H9 (cell line): Measurements from ENCODE around the gene NPHP4. TPM values are rescaled to one million over a fixed set of nuclear protein-coding genes. Genes with fewer than 3 reads are reported as not detected.

Source experiments
- DNase-seq: peaks from one replicate; pipeline ENCODE4 v3.0.0-alpha.2; 2017
- H2AFZ ChIP-seq: one replicate; pipeline ENCODE4 v1.6.1; 2013; ENCODE audit warnings: mild to moderate bottlenecking, low read length, control low read depth, moderate library complexity
- H2AK5ac ChIP-seq: 2 replicates; pipeline ENCODE4 v1.6.1; 2013; ENCODE audit warnings: low read length, control low read depth, mixed read lengths; ENCODE audit not compliant: insufficient read length
- H2BK120ac ChIP-seq: one replicate; pipeline ENCODE4 v1.6.1; 2013; ENCODE audit warnings: low read depth, mild to moderate bottlenecking, low read length, control low read depth, inconsistent platforms; ENCODE audit not compliant: poor library complexity, severe bottlenecking
- H2BK12ac ChIP-seq: 2 replicates; pipeline ENCODE4 v1.6.1; 2013; ENCODE audit warnings: low read length, control low read depth, mixed read lengths, low read depth; ENCODE audit not compliant: insufficient read length
- H2BK15ac ChIP-seq: 2 replicates; pipeline ENCODE4 v1.6.1; 2013; ENCODE audit warnings: low read depth, low read length, control low read depth
- H2BK20ac ChIP-seq: one replicate; pipeline ENCODE4 v1.6.1; 2013; ENCODE audit warnings: low read depth, mild to moderate bottlenecking, low read length, control low read depth, inconsistent platforms; ENCODE audit not compliant: poor library complexity, severe bottlenecking
- H2BK5ac ChIP-seq: 2 replicates; pipeline ENCODE4 v1.6.1; 2013; ENCODE audit warnings: low read length, control low read depth, mixed read lengths; ENCODE audit not compliant: insufficient read length
- H3K14ac ChIP-seq: 2 replicates; pipeline ENCODE4 v1.6.1; 2013; ENCODE audit warnings: low read length, control low read depth; ENCODE audit not compliant: insufficient read depth
- H3K18ac ChIP-seq: 2 replicates; pipeline ENCODE4 v1.6.1; 2013; ENCODE audit warnings: low read depth, mild to moderate bottlenecking, mixed read lengths, low read length, control low read depth; ENCODE audit not compliant: insufficient read length
- H3K23ac ChIP-seq: 2 replicates; pipeline ENCODE4 v1.6.1; 2013; ENCODE audit warnings: low read length, control low read depth, mixed read lengths, low read depth; ENCODE audit not compliant: insufficient read length
- H3K23me2 ChIP-seq: 2 replicates; pipeline ENCODE4 v1.6.1; 2013; ENCODE audit warnings: low read depth, mild to moderate bottlenecking, mixed read lengths, low read length, control low read depth; ENCODE audit not compliant: insufficient read length, poor library complexity, severe bottlenecking
- H3K27ac ChIP-seq: 2 replicates; pipeline ENCODE4 v1.5.1; 2013; ENCODE audit warnings: low read length, control low read depth, mixed read lengths, low read depth; ENCODE audit not compliant: insufficient read length
- H3K27me3 ChIP-seq: 2 replicates; pipeline ENCODE4 v1.6.1; 2013; ENCODE audit warnings: low read length, control low read depth, inconsistent platforms; ENCODE audit not compliant: insufficient read depth
- H3K4ac ChIP-seq: 2 replicates; pipeline ENCODE4 v1.6.1; 2013; ENCODE audit warnings: low read depth, mild to moderate bottlenecking, control low read depth, inconsistent platforms, low read length, moderate library complexity
- H3K4me1 ChIP-seq: 2 replicates; pipeline ENCODE4 v1.6.1; 2013; ENCODE audit warnings: low read length, control low read depth, inconsistent platforms; ENCODE audit not compliant: insufficient read depth
- H3K4me2 ChIP-seq: 2 replicates; pipeline ENCODE4 v1.6.1; 2013; ENCODE audit warnings: low read length, control low read depth, mixed read lengths; ENCODE audit not compliant: insufficient read length, insufficient read depth
- H3K56ac ChIP-seq: 2 replicates; pipeline ENCODE4 v1.6.1; 2013; ENCODE audit warnings: low read depth, mild to moderate bottlenecking, mixed read lengths, low read length, control low read depth; ENCODE audit not compliant: insufficient read length
- H3K79me1 ChIP-seq: 2 replicates; pipeline ENCODE4 v1.6.1; 2013; ENCODE audit warnings: low read depth, mild to moderate bottlenecking, moderate library complexity, low read length, control low read depth, inconsistent platforms; ENCODE audit not compliant: insufficient read depth, poor library complexity, severe bottlenecking
- H3K79me2 ChIP-seq: 2 replicates; pipeline ENCODE4 v1.6.1; 2013; ENCODE audit warnings: low read length, control low read depth, inconsistent platforms; ENCODE audit not compliant: insufficient read depth
- H3K9ac ChIP-seq: 2 replicates; pipeline ENCODE4 v1.6.1; 2013; ENCODE audit warnings: low read length, control low read depth, mixed read lengths; ENCODE audit not compliant: insufficient read length; ENCODE audit errors: extremely low read depth
- H3K9me3 ChIP-seq: one replicate; pipeline ENCODE4 v1.6.1; 2013; ENCODE audit warnings: low read depth, low read length, inconsistent platforms; ENCODE audit not compliant: control insufficient read depth
- H3T11ph ChIP-seq: one replicate; pipeline ENCODE4 v1.6.1; 2013; ENCODE audit warnings: mild to moderate bottlenecking, low read length, control low read depth, inconsistent platforms
- H4K20me1 ChIP-seq: one replicate; pipeline ENCODE4 v1.6.1; 2013; ENCODE audit not compliant: control insufficient read depth, insufficient read length, insufficient read depth
- H4K5ac ChIP-seq: 2 replicates; pipeline ENCODE4 v1.6.1; 2013; ENCODE audit warnings: low read depth, mild to moderate bottlenecking, mixed read lengths, low read length, control low read depth; ENCODE audit not compliant: insufficient read length
- H4K8ac ChIP-seq: replicated peaks from 2 replicates; pipeline ENCODE4 v1.6.1; 2013; ENCODE audit warnings: low read length, control low read depth, mixed read lengths, low read depth; ENCODE audit not compliant: insufficient read length
- H4K91ac ChIP-seq: 2 replicates; pipeline ENCODE4 v1.6.1; 2013; ENCODE audit warnings: low read depth, mild to moderate bottlenecking, moderate library complexity, mixed read lengths, low read length, control low read depth; ENCODE audit not compliant: insufficient read length
- H3K27ac Mint-ChIP-seq, 3 experiments: 2 replicates in 2 of 3; 3 replicates in 1 of 3; pipeline ENCODE4 v1.8.0; 2020 to 2021; ENCODE audit warnings: mixed read lengths in 3 of 3, mild to moderate bottlenecking in 1 of 3, moderate library complexity in 1 of 3
- H3K27me3 Mint-ChIP-seq: 2 replicates; pipeline ENCODE4 v1.8.0; 2021; ENCODE audit warnings: low read depth, mild to moderate bottlenecking, moderate library complexity, mixed read lengths
- H3K36me3 Mint-ChIP-seq, 3 experiments: 2 replicates in 2 of 3; 3 replicates in 1 of 3; pipeline ENCODE4 v1.8.0; 2020 to 2021; ENCODE audit warnings: low read depth in 3 of 3, mixed read lengths in 3 of 3; ENCODE audit not compliant: insufficient read depth in 1 of 3
- H3K4me1 Mint-ChIP-seq, 2 experiments: 2 replicates each; pipeline ENCODE4 v1.8.0; 2020; ENCODE audit warnings: mixed read lengths in 2 of 2
- H3K4me3 Mint-ChIP-seq, 2 experiments: 2 replicates in 1 of 2; 3 replicates in 1 of 2; pipeline ENCODE4 v1.8.0; 2020 to 2021; ENCODE audit warnings: mild to moderate bottlenecking in 2 of 2, mixed read lengths in 2 of 2, moderate library complexity in 1 of 2
- H3K9me3 Mint-ChIP-seq, 2 experiments: 2 replicates in 1 of 2; 3 replicates in 1 of 2; pipeline ENCODE4 v1.8.0; 2020; ENCODE audit warnings: mild to moderate bottlenecking in 2 of 2, mixed read lengths in 2 of 2, moderate library complexity in 1 of 2
- WGBS: extraction: QIAGEN DNeasy Blood & Tissue Kit; methylation state at CpG from one replicate; pipeline ENCODE4 v1.1.7; 2013; ENCODE audit warnings: missing lambda C conversion rate, low lambda C conversion rate, mixed read lengths; ENCODE audit not compliant: insufficient read length; ENCODE audit errors: extremely low coverage; 5-methylcytosine and 5-hydroxymethylcytosine counted together
- total RNA-seq: library from RNA; stranded (reverse); gene quantifications from 2 replicates; pipeline ENCODE4 v1.2.1, GENCODE V29; 2021
- TF ChIP-seq, protein P1 (sequence below): fragments of 200-600 bp; sonication (generic); conservative IDR thresholded peaks from 3 replicates; pipeline ENCODE4 v1.8.0; 2021; ENCODE audit warnings: antibody characterized with exemption, mild to moderate bottlenecking

The NPHP4 gene
- total RNA-seq, 1 experiment from 2014 or later = 17.6 TPM

DNA sequence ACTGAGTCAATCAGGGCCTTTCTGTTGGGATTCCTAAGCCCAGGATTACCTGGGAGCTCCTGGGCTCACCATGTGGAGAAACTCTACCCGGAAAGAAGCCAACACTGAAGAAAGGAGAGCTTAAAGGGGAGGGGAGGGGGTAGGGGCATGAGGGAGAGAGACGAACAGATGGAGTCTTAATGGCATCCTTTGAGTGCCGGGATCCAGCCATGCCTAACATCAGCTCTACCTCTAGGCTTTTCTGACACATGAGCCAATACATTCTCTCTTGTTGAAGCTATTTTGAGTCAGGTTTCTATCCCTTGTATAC lies 75.0 kb downstream of the NPHP4 start:
- WGBS = no CpG with 5 or more reads among the region's 3 CpGs

More for the DNA sequence above, 75.0 kb downstream of the NPHP4 start:
- Histone ChIP-seq H2BK12ac (no peak overlapping the region), H3K4ac (no peak overlapping the region), H4K8ac (no peak overlapping the region), H2BK20ac (no peak overlapping the region), H3K23ac (no peak overlapping the region), H3K14ac (no peak overlapping the region), H3K4me1 (no peaks in the 10 kb centered on the region), H2BK120ac (no peak overlapping the region), H2BK5ac (no peak overlapping the region), H3K56ac (no peak overlapping the region), H3T11ph (no peak overlapping the region), H3K27me3 (no peaks in the 10 kb centered on the region), H3K79me2 (no peaks in the 10 kb centered on the region), H3K23me2 (no peaks in the 10 kb centered on the region), H4K5ac (no peak overlapping the region), H3K9me3 (no peaks in the 10 kb centered on the region), H2AFZ (no peak overlapping the region), H3K27ac (no peak overlapping the region), H4K91ac (no peak overlapping the region), H2BK15ac (no peak overlapping the region), H4K20me1 (no peaks in the 10 kb centered on the region), H3K4me2 (no peak overlapping the region), H3K9ac (no peak overlapping the region), H2AK5ac (no peak overlapping the region), H3K18ac (no peak overlapping the region), H3K79me1 (no peaks in the 10 kb centered on the region)
- H3K9me3 Mint-ChIP-seq = no peaks in the 10 kb centered on the region
- H3K27ac Mint-ChIP-seq = no peak overlapping the region
- no peaks in the 10 kb centered on the region; the same call in none of the 2 replicates for H3K27me3 Mint-ChIP-seq
- H3K36me3 Mint-ChIP-seq = no peaks in the 10 kb centered on the region; a peak in 2 of 7 replicates
- no peak overlapping the region for H3K4me3 Mint-ChIP-seq
- TF ChIP-seq, protein P1, sequence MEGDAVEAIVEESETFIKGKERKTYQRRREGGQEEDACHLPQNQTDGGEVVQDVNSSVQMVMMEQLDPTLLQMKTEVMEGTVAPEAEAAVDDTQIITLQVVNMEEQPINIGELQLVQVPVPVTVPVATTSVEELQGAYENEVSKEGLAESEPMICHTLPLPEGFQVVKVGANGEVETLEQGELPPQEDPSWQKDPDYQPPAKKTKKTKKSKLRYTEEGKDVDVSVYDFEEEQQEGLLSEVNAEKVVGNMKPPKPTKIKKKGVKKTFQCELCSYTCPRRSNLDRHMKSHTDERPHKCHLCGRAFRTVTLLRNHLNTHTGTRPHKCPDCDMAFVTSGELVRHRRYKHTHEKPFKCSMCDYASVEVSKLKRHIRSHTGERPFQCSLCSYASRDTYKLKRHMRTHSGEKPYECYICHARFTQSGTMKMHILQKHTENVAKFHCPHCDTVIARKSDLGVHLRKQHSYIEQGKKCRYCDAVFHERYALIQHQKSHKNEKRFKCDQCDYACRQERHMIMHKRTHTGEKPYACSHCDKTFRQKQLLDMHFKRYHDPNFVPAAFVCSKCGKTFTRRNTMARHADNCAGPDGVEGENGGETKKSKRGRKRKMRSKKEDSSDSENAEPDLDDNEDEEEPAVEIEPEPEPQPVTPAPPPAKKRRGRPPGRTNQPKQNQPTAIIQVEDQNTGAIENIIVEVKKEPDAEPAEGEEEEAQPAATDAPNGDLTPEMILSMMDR = no peak
- peaks cover 19 to 20% of the 10 kb centered on the region in 2 experiments for H3K4me1 Mint-ChIP-seq
- DNase-seq = no peak
